CD4-positive, alpha-beta T cell (primary cell): ENCODE measurements around the gene MTUS2. TPM values are rescaled to one million over a fixed set of nuclear protein-coding genes. Genes with fewer than 3 reads are reported as not detected.

ENCODE experiments used
- ATAC-seq: fragments of 200-7000 bp; cut with Tn5 transposase; one replicate; pipeline ENCODE4 v1.10.0; 2022; ENCODE audit warnings: mild to moderate bottlenecking; ENCODE audit not compliant: poor library complexity
- CTCF ChIA-PET: fragments of 350-600 bp; sonication (Branson Sonifier 250); formaldehyde crosslinking; loops from one replicate; lab custom pipeline; 2021; ENCODE audit warnings: antibody characterized with exemption, inconsistent platforms; lab: Charles Lee
- POLR2A ChIA-PET: fragments of 350-600 bp; sonication (Branson Sonifier 250); formaldehyde crosslinking; loops from one replicate; lab custom pipeline; 2021; ENCODE audit warnings: antibody characterized with exemption, inconsistent platforms; lab: Charles Lee
- DNase-seq, 14 experiments: peaks; one replicate each; pipeline ENCODE4 v3.0.0-alpha.2; 2013 to 2020; ENCODE audit warnings: mixed read lengths in 2 of 14
- H3K27ac ChIP-seq, 2 donors: one replicate each; pipeline versions ENCODE4 v1.5.1 to v1.7.0; 2013; ENCODE audit warnings: low read length in 2 of 2, low read depth in 1 of 2, mild to moderate bottlenecking in 1 of 2
- H3K27me3 ChIP-seq, 2 experiments: 1 replicate in 1 of 2; 2 replicates in 1 of 2; pipeline versions ENCODE4 v1.6.1 to v1.7.0; 2013; ENCODE audit warnings: low read length in 2 of 2, control low read depth in 1 of 2, mild to moderate bottlenecking in 1 of 2, moderate library complexity in 1 of 2; ENCODE audit not compliant: insufficient read depth in 2 of 2, control insufficient read depth in 1 of 2
- H3K36me3 ChIP-seq: one replicate; pipeline ENCODE4 v1.6.1; 2013; ENCODE audit warnings: low read length, control low read depth; ENCODE audit not compliant: insufficient read depth
- H3K4me1 ChIP-seq: one replicate; pipeline ENCODE4 v1.6.1; 2013; ENCODE audit warnings: low read length, control low read depth; ENCODE audit not compliant: insufficient read depth
- H3K4me3 ChIP-seq: one replicate; pipeline ENCODE4 v1.5.1; 2013; ENCODE audit warnings: mild to moderate bottlenecking, low read length, moderate library complexity
- H3K9me3 ChIP-seq, 2 experiments: 1 replicate in 1 of 2; 2 replicates in 1 of 2; pipeline versions ENCODE4 v1.6.1 to v1.7.0; 2013; ENCODE audit warnings: low read length in 2 of 2, mild to moderate bottlenecking in 2 of 2, control low read depth in 1 of 2, moderate library complexity in 1 of 2; ENCODE audit not compliant: control insufficient read depth in 1 of 2, insufficient read depth in 1 of 2
- H3K27ac Mint-ChIP-seq: one replicate; pipeline ENCODE4 v1.8.0; 2020; ENCODE audit warnings: mixed read lengths
- H3K27me3 Mint-ChIP-seq: one replicate; pipeline ENCODE4 v1.8.0; 2021; ENCODE audit warnings: mixed read lengths
- H3K36me3 Mint-ChIP-seq: one replicate; pipeline ENCODE4 v1.8.0; 2021; ENCODE audit warnings: low read depth, mixed read lengths
- H3K4me1 Mint-ChIP-seq: one replicate; pipeline ENCODE4 v1.8.0; 2021; ENCODE audit warnings: low read depth, mixed read lengths
- H3K4me3 Mint-ChIP-seq: one replicate; pipeline ENCODE4 v1.8.0; 2020; ENCODE audit warnings: mild to moderate bottlenecking, mixed read lengths
- H3K9me3 Mint-ChIP-seq: one replicate; pipeline ENCODE4 v1.8.0; 2020; ENCODE audit warnings: mixed read lengths
- CTCF ChIP-seq: fragments of 200-600 bp; IDR thresholded peaks from one replicate; pipeline ENCODE4 v1.8.0; 2022; ENCODE audit warnings: antibody characterized with exemption, mild to moderate bottlenecking
- intact Hi-C, 2 experiments: fragments of 100-400 bp; cut with DNase I in 1 of 2; cut with micrococcal nuclease in 1 of 2; formaldehyde crosslinking; loops; one replicate each; pipeline versions ENCODE4 v1.15.1 to v1.9.0; 2023 to 2025; cut with DNase I, micrococcal nuclease
- total RNA-seq, 174 experiments: library from RNA in 2 of 174; stranded (reverse) in 2 of 174; gene quantifications; one replicate each; pipeline ENCODE4 v1.2.3 and lab custom pipeline; 2021 to 2026

Gene MTUS2
- total RNA-seq, 2 experiments from 2014 or later, result 0.38 to 0.81 TPM

- H3K4me3 ChIP-seq, result no peak overlapping the region
- CTCF ChIA-PET, result no interaction called here
- Mint-ChIP-seq H3K27ac (no peak overlapping the region), H3K36me3 (no peaks in the 10 kb centered on the region), H3K4me3 (no peak overlapping the region), H3K4me1 (peaks cover 14% of the 10 kb centered on the region), H3K9me3 (no peaks in the 10 kb centered on the region), H3K27me3 (no peaks in the 10 kb centered on the region)
- POLR2A ChIA-PET, result no interaction called here
- no peaks in the 10 kb centered on the region for H3K9me3 ChIP-seq
- TF ChIP-seq CTCF, result no peak
- no peaks in the 10 kb centered on the region for H3K27me3 ChIP-seq
- intact Hi-C loops, result no loop called here
- no peak for ATAC-seq
- no peak overlapping the region for H3K27ac ChIP-seq
- no peaks in the 10 kb centered on the region for H3K36me3 ChIP-seq
- DNase-seq, result no peak
- peaks cover 11% of the 10 kb centered on the region for H3K4me1 ChIP-seq
Measured at GRCh38 chr13:29129616-29130015, 309.5 kb downstream of the MTUS2 start.

- intact Hi-C loops, result no loop called here
- Mint-ChIP-seq H3K27ac (no peak overlapping the region), H3K9me3 (no peaks in the 10 kb centered on the region), H3K4me1 (peaks cover 3% of the 10 kb centered on the region), H3K4me3 (no peak overlapping the region), H3K27me3 (no peaks in the 10 kb centered on the region), H3K36me3 (no peaks in the 10 kb centered on the region)
- Histone ChIP-seq H3K27me3 (no peaks in the 10 kb centered on the region), H3K4me3 (no peak overlapping the region), H3K9me3 (no peaks in the 10 kb centered on the region), H3K27ac (no peak overlapping the region), H3K4me1 (peaks cover 9% of the 10 kb centered on the region), H3K36me3 (no peaks in the 10 kb centered on the region)
- DNase-seq, result no peak
- POLR2A ChIA-PET, result no interaction called here
- CTCF ChIA-PET, result no interaction called here
- no peak for ATAC-seq
- no peak for TF ChIP-seq CTCF
Measured at GRCh38 chr13:29131159-29131558, 311.0 kb downstream of the MTUS2 start.

GRCh38 chr13:29131881-29132668, 311.9 kb downstream of the MTUS2 start:
- Histone ChIP-seq H3K27me3 (no peaks in the 10 kb centered on the region), H3K4me1 (peaks cover 1% of the 10 kb centered on the region), H3K9me3 (no peaks in the 10 kb centered on the region), H3K4me3 (no peak overlapping the region), H3K27ac (no peak overlapping the region), H3K36me3 (no peaks in the 10 kb centered on the region)
- no peaks in the 10 kb centered on the region for H3K36me3 Mint-ChIP-seq
- DNase-seq, result no peak
- ChIA-PET POLR2A (no interaction called here), CTCF (no interaction called here)
- H3K9me3 Mint-ChIP-seq, result peaks cover 5% of the 10 kb centered on the region
- no peak overlapping the region for H3K4me3 Mint-ChIP-seq
- H3K27ac Mint-ChIP-seq, result no peak overlapping the region
- no peak for TF ChIP-seq CTCF
- no peaks in the 10 kb centered on the region for H3K27me3 Mint-ChIP-seq
- no peaks in the 10 kb centered on the region for H3K4me1 Mint-ChIP-seq
- no peak for ATAC-seq
- intact Hi-C loops, result no loop called here
